Vagina (tissue), 2 donors: ENCODE measurements around the gene USP6NL. TPM values are rescaled to one million over a fixed set of nuclear protein-coding genes. Genes with fewer than 3 reads are reported as not detected.

ENCODE experiments used
- DNase-seq, 2 donors: peaks; one replicate each; pipeline ENCODE4 v3.0.0-alpha.2; 2017; ENCODE audit errors: extremely low spot score in 2 of 2
- H3K27ac ChIP-seq: fragments of 200-600 bp; sonication (generic); one replicate; pipeline ENCODE4 v1.5.1; 2019
- H3K27me3 ChIP-seq: fragments of 200-600 bp; sonication (generic); one replicate; pipeline ENCODE4 v1.5.1; 2019
- H3K36me3 ChIP-seq, 2 donors: fragments of 200-600 bp; sonication (generic); one replicate each; pipeline ENCODE4 v1.5.1; 2017 to 2019
- H3K4me1 ChIP-seq: fragments of 200-600 bp; sonication (generic); one replicate; pipeline ENCODE4 v1.5.1; 2019
- H3K4me3 ChIP-seq, 2 donors: fragments of 200-600 bp; sonication (generic); 1 replicate in 1 of 2; 2 replicates in 1 of 2; pipeline ENCODE4 v1.5.1; 2016 to 2019
- H3K9me3 ChIP-seq: fragments of 200-600 bp; sonication (generic); one replicate; pipeline ENCODE4 v1.5.1; 2019
- CTCF ChIP-seq, 3 experiments: fragments of 450-650 bp in 2 of 3; fragments of 200-600 bp in 1 of 3; sonication (generic) in 1 of 3; IDR thresholded peaks; one replicate each; pipeline ENCODE4 v1.5.1; 2017 to 2019; ENCODE audit warnings: antibody characterized with exemption in 3 of 3, mild to moderate bottlenecking in 2 of 3, moderate library complexity in 2 of 3
- POLR2A ChIP-seq, 2 donors: fragments of 450-650 bp; IDR thresholded peaks; one replicate each; pipeline ENCODE4 v1.6.1; 2017; ENCODE audit warnings: antibody characterized with exemption in 2 of 2, mild to moderate bottlenecking in 2 of 2, moderate library complexity in 2 of 2
- POLR2AphosphoS5 ChIP-seq, 2 donors: sonication (generic); formaldehyde crosslinking; IDR thresholded peaks; one replicate each; pipeline ENCODE4 v1.9.0; 2017; ENCODE audit warnings: antibody characterized with exemption in 2 of 2, mild to moderate bottlenecking in 2 of 2, low read depth in 1 of 2; ENCODE audit not compliant: insufficient read depth in 1 of 2
- intact Hi-C: fragments of 100-400 bp; cut with DNase I; formaldehyde crosslinking; loops from one replicate; pipeline ENCODE4 v1.15.1; 2023
- total RNA-seq: library from RNA; depleted of rRNA; stranded (reverse); fragments of >200 nt; gene quantifications from one replicate; pipeline ENCODE4 v1.2.3, GENCODE V29; 2016

USP6NL gene
- total RNA-seq, 1 donor from 2014 or later, result 23.3 TPM

- no peak for DNase-seq
- H3K4me1 ChIP-seq, result no peaks in the 10 kb centered on the region
- TF ChIP-seq POLR2A (IDR thresholded peaks at IDR 0.05) (no peak), POLR2AphosphoS5 (IDR thresholded peaks at IDR 0.05; ENCODE audit: insufficient read depth in 1 of 2, low read depth in 1 of 2) (no peak), CTCF (IDR thresholded peaks at IDR 0.05) (no peak)
- H3K36me3 ChIP-seq, result no peaks in the 10 kb centered on the region
- no peak overlapping the region for H3K4me3 ChIP-seq
- no peak overlapping the region for H3K27ac ChIP-seq
- no peaks in the 10 kb centered on the region for H3K9me3 ChIP-seq
- intact Hi-C loops, result no loop called here
- H3K27me3 ChIP-seq, result no peaks in the 10 kb centered on the region
Measured at GRCh38 chr10:11560076-11560709, 51.3 kb downstream of the USP6NL start.

DNA sequence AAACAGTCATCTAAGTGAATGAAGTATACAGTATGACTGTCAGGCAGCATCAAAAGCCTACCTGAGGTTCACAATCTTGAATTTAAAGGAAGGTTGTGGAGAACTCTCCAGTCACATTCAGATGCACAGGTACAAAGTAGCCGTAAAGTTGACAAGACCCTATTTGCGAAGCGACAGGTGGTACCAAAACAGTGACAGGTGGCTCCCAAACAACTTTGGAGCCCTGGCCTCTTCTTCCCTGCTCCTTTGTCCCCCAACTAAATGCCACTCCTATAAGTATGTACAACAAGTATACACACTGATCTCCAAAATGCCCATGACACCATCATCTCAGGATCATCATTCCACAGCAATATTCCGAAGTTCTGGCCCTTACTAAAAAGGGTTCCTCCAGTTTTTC lies 53.5 kb downstream of the USP6NL start:
- no peak for TF ChIP-seq POLR2AphosphoS5 (IDR thresholded peaks at IDR 0.05; ENCODE audit: insufficient read depth in 1 of 2, low read depth in 1 of 2)
- TF ChIP-seq CTCF (IDR thresholded peaks at IDR 0.05), result no peak
- TF ChIP-seq POLR2A (IDR thresholded peaks at IDR 0.05), result no peak
- H3K36me3 ChIP-seq, result no peaks in the 10 kb centered on the region
- intact Hi-C loops, result no loop called here
- no peaks in the 10 kb centered on the region for H3K4me1 ChIP-seq
- no peak for DNase-seq
- no peak overlapping the region for H3K4me3 ChIP-seq
- no peak overlapping the region for H3K27ac ChIP-seq
- no peaks in the 10 kb centered on the region for H3K27me3 ChIP-seq
- H3K9me3 ChIP-seq, result no peaks in the 10 kb centered on the region

- intact Hi-C loops, result no loop called here
Measured at GRCh38 chr10:11557513-11557912, 53.9 kb downstream of the USP6NL start.

DNA sequence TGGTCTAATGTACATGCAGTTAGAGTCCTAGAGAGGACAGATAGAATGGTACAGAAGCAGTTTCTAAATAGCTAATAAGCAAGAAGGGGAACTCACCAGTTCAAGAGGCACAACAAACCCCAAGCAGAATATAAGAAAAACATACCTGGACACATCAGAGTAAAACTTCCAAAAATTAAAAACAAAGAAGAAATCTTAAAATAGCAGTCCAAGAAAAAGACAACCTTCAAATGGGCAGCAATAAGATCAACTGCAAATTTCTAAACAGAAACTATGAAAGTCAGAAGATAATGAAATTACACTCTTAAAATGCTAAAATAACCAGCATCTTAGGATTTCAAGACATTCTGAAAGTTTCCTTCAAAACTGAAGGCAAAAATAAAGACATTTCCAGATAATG lies 55.9 kb downstream of the USP6NL start:
- H3K4me1 ChIP-seq, result peaks cover 14% of the 10 kb centered on the region
- H3K4me3 ChIP-seq, result no peak overlapping the region
- TF ChIP-seq POLR2A (IDR thresholded peaks at IDR 0.05), result no peak
- TF ChIP-seq POLR2AphosphoS5 (IDR thresholded peaks at IDR 0.05; ENCODE audit: insufficient read depth in 1 of 2, low read depth in 1 of 2), result no peak
- no peaks in the 10 kb centered on the region for H3K27me3 ChIP-seq
- DNase-seq, result no peak
- no peak overlapping the region for H3K27ac ChIP-seq
- no peaks in the 10 kb centered on the region for H3K9me3 ChIP-seq
- intact Hi-C loops, result no loop called here
- no peaks in the 10 kb centered on the region for H3K36me3 ChIP-seq

More at GRCh38 chr10:11557513-11557912, 53.9 kb downstream of the USP6NL start:
- no peaks in the 10 kb centered on the region for H3K9me3 ChIP-seq
- no peak overlapping the region for H3K27ac ChIP-seq
- no peak for DNase-seq
- no peaks in the 10 kb centered on the region for H3K27me3 ChIP-seq
- TF ChIP-seq CTCF (IDR thresholded peaks at IDR 0.05), result no peak
- no peak for TF ChIP-seq POLR2A (IDR thresholded peaks at IDR 0.05)
- TF ChIP-seq POLR2AphosphoS5 (IDR thresholded peaks at IDR 0.05; ENCODE audit: insufficient read depth in 1 of 2, low read depth in 1 of 2), result no peak
- H3K4me1 ChIP-seq, result peaks cover 2% of the 10 kb centered on the region
- no peak overlapping the region for H3K4me3 ChIP-seq
- H3K36me3 ChIP-seq, result no peaks in the 10 kb centered on the region

- TF ChIP-seq CTCF (IDR thresholded peaks at IDR 0.05) (no peak), POLR2AphosphoS5 (IDR thresholded peaks at IDR 0.05; ENCODE audit: insufficient read depth in 1 of 2, low read depth in 1 of 2) (no peak), POLR2A (IDR thresholded peaks at IDR 0.05) (no peak)
- Histone ChIP-seq H3K4me1 (peaks cover 14% of the 10 kb centered on the region), H3K27me3 (no peaks in the 10 kb centered on the region), H3K27ac (no peak overlapping the region), H3K4me3 (no peak overlapping the region), H3K36me3 (no peaks in the 10 kb centered on the region), H3K9me3 (no peaks in the 10 kb centered on the region)
- no peak for DNase-seq
- intact Hi-C loops, result no loop called here
Measured at GRCh38 chr10:11553773-11554381, 57.6 kb downstream of the USP6NL start.
